ENCODE results near the gene ATP8A2.
A peak's percentile ranks its signal among the peaks of the same experiment; 100 is the strongest.

The ATP8A2 gene

DNA sequence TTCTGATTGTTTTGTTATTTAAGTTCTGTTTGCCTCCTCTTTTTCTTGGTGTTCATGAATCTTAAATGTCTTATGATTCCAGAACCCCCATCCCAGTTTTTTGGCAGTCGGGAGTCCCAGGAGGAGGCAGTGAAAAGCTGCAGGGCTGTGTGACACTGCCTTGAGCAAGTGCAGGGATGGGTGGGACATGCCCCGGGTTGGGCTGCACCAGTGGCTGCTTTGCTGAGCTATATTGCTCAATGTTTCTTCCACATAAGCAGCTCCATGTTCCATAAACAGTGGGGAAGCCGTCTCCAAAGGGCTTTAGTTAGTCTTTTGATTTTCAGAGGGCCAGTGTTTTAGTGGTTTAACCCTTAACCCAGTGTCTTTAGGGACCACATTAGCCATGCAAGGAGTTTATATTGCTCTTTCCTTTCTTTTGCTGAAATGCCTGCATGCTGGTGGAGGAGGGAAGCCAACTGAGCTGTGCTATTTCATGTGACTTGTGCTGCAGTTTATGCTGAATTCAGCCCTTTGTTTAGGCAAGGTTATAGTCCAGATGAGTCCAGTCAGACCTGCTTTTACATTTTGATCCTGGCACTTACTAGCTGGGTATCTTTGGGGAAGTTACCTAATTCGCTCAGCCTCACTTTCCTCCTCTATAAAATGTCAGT, 13.1 kb downstream of the ATP8A2 start:
- DNase-seq: no peak

- no peak for DNase-seq
Measured at GRCh38 chr13:25391932-25392331, 20.2 kb downstream of the ATP8A2 start.

GRCh38 chr13:25394402-25395060, 22.8 kb downstream of the ATP8A2 start:
- DNase-seq: no peak

DNA sequence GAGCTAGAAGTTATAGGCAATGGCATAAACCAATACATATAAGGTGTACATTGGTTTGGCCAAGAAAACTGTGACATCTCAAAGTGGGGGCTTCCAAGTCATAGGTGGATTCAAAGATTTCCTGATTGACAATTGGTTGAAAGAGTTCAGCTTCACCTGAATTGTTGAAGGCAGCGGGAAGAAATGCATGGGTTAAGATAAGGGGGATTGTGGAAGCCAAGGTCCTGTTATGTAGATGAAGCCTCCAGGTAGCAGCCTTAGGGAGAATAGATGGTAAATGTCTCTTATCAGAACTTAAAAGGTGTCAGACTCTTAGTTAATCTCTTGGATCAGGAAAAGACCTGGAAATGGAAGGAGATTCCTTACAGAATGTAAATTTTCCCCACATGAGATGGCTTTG, 26.0 kb downstream of the ATP8A2 start:
- no peak for DNase-seq

- no peak for DNase-seq
Measured at GRCh38 chr13:25400925-25401324, 29.2 kb downstream of the ATP8A2 start.

GRCh38 chr13:25401958-25402357, 30.2 kb downstream of the ATP8A2 start:
- DNase-seq: no peak

DNA sequence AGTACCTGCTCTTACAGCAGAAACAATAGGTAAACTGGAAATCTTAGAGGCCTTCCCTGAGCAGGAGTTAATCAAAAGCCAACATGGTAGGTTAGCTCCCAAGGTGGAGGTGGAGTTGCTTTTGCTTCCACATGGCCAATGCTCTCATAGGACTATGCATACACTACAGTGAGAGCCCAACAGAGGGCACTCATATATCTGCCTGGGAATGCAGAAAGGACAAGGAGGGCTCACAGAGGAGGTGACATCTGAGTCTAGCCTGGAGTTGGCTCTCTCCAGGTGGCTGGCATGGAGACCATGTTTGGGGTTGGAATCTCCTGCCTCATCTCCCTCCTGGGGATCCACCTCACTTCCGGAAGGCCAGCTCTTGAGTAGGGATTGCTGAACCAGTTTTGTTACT, 34.6 kb downstream of the ATP8A2 start:
- no peak for DNase-seq

DNA sequence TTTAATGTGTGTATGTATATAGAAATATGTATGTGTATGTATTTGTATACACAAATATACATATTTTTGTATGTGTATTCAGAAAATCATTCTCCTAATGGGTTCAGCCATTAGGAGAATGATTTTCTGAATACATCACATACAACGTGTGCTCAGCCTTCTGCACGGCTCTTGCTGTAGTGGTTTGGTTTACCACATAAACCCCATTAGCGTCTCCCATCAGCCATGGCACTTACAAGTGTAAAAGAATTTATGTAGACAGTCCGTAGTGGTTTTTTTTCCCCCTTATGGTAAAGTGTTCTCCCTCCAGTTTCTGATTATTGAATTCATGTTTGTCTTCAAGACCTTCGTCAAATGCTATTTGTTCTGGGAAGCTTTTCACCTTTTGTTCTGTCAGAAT, 38.2 kb downstream of the ATP8A2 start:
- DNase-seq: no peak

- no peak for DNase-seq
Measured at GRCh38 chr13:25415241-25415640, 43.5 kb downstream of the ATP8A2 start.

GRCh38 chr13:25417535-25417934, 45.8 kb downstream of the ATP8A2 start:
- no peak for DNase-seq

DNA sequence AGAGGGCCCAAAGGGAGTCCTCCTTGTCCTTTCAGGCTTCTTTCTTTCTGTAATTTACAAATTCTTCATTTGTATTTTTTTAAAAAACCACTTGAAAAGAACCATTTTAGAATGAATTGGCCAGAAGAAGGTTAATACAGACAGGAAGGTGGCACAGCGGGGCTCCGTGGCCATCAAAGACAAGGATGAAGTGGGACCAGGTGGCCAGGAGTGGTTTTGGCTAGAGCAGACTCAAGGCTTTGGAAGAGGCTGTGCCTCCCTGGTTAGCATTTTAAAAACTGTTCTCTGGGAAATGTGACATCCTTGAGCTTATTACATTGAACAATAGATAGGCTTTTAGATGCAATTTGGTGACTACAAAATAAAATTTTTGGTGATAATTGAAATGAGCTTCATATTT, 48.4 kb downstream of the ATP8A2 start:
- no peak for DNase-seq

DNA sequence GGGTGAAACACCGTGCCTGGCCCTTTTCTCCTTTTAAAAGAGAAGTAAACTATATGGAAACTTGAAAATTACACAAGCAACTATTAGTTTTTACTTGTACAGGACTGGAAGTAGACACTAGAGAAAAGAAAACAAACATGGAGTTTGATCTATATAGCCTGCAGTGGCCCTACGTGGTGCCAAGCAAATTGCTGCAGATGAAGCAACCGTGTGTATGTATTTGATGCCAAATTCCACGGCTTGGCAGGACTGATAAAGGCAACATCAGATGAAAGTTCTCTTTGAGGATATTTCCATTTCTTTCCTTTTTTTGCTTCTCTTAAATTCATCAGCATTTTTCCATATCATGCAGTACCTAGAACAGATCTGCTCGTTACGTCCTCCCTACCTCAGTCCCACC, 49.8 kb downstream of the ATP8A2 start:
- no peak for DNase-seq

DNA sequence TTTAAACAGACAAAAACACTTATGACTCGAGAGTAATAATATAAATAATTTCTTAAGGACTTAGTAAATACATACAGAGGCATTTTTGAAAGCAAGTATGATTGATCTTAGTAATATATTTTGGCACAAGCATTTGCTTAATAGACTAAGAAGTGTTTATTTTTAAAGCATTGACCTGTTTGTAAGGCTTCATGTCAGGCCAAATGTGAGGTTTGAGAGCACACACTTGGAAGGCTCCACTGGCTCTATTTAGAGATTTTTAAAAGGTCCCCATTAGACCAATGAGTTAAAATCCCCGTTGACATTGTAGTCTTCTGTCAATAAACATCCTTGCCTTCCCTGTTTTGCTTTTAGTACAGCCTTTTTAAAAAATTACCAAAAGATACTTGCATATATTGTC, 50.4 kb downstream of the ATP8A2 start:
- DNase-seq: no peak

- no peak for DNase-seq
Measured at GRCh38 chr13:25423831-25424230, 52.1 kb downstream of the ATP8A2 start.

- DNase-seq: no peak
Measured at GRCh38 chr13:25429466-25429865, 57.7 kb downstream of the ATP8A2 start.

GRCh38 chr13:25432691-25433090, 60.9 kb downstream of the ATP8A2 start:
- DNase-seq: no peak

GRCh38 chr13:25440061-25440460, 68.3 kb downstream of the ATP8A2 start:
- no peak for DNase-seq

DNA sequence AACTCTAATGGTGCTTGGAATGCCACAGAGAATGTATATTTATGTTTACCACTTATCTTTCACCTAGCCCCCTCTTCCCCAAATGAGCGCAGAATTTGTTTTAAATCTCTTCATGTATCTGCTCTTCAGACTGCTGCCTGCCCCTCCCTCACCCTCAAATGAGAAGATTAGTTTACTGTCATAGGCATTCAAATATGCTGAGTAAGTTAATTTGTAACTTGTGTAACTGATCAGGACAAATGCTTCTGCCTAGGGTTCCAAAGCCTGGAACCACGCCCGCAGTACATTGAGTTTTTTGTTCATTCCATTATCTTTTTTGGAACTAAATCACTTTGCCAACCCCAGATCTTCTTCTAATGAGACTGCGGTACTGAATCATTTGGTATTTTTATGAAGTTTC, 74.5 kb downstream of the ATP8A2 start:
- DNase-seq: no peak

DNA sequence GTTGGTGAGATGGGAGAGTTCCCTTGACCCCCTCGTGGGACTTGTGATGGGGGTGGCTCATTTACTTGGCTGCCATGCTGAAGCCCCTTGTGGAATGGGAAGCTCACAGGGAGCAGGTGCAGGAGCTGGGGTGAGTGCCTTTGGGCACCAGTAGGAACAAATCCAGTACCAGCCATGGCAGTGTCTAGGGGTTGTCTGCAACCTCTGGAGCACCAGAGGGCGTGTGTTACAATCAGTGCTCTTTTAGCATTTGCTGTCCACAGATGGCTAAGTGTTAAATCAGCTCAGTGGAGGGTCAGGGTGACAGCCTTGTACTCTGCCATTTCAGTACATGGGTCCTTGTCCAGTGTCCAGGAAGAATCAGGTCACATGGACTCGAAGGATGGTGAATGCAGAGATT, 75.6 kb downstream of the ATP8A2 start:
- DNase-seq: no peak

DNA sequence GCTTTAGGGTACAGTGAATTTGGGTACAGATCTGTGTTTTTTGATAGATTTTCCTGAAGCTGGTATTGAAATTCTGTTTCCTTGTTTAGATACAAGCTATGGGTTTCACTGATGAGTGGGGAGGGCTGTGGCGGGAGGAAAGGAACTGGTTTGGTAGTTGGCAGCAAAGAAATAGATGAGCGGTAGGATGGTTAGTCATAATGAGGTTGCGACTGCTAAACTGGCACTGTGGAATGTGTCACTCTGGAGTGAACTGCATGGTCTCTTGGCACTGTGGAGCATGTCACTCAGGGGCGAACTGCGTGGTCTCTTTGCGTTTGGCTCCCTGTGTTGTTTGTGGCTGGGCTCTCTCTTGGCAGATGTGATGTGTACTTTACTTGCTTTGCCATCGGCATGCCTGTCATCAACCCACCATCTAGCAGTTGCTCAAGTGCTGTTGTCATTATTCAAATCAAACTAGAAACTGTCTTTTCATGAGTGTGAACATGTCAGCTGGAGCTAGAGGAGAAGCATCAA, 82.1 kb downstream of the ATP8A2 start:
- DNase-seq: no peak

DNA sequence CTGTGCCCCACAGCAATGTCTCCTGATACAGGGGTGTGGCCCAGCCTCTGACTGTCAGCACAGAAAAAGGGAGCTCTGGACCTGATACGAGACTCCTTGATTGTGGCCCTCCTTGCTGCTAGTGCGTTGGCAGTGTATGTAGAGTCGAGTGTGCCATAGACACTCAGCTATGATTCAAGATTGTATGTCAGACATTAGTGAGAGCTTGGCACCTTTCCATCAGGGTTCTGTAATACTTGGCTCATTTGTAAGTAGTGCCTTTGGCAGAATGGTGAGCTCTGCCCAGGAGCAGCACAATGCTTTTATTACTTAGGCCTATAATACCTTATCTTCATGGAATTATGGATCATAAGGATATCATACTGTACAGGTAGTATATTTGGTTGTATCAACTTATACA, 83.4 kb downstream of the ATP8A2 start:
- DNase-seq: no peak

DNA sequence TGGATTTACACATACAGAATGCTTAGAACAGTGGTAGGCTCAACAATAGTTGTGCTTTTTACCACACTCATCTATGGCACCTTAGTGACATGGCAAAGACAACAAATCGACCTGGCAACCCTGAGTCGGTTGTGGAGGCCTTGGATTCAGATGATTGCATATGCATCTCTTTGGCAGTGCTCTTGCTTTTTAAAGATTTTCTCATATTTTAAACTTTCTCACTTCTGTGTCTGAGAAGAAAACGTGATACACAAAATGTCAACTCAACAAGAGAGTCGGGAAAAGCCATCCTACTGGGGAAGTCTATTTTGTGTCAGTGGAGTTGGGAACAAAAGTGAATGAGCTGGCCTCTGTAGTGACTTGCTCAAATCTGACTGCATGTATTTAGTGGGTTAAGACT, 85.8 kb downstream of the ATP8A2 start:
- DNase-seq: no peak

DNA sequence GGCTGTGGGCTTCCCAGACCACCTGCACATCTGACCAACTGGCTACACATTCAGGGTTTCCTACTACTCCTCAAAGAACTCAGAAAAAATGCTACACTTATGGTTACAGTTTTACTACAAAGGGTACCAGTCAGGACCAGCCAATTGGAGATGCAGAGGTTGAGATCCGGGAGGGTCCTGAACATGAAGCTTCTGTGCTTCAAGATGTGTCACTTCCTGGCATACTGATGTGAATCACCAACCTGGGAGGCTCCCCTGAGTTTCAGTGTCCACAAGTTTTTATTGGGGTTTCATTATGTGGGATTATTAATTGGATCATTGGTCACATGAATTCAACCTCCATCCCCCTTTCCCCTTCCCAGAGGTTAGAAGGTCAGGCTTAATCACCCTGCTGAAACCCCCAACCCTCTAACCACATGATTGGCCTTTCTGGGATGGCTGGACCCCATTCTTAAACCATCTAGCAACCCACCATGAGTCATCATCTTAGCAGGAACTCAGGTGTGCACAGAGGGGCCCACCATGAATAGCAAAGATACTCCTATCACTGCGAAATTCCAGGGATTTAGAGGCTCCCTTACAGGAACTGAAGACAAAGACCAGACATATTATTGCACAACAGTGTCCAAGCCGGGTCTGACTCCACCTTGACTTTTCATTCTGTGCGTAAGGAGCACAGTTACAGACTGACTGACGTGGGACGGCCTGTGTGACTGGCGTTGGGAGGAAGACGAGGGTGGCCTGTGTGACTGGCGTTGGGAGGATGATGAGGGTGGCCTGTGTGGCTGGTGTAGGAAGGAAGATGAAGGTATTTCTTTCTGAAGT, 90.7 kb downstream of the ATP8A2 start:
- no peak for DNase-seq

DNA sequence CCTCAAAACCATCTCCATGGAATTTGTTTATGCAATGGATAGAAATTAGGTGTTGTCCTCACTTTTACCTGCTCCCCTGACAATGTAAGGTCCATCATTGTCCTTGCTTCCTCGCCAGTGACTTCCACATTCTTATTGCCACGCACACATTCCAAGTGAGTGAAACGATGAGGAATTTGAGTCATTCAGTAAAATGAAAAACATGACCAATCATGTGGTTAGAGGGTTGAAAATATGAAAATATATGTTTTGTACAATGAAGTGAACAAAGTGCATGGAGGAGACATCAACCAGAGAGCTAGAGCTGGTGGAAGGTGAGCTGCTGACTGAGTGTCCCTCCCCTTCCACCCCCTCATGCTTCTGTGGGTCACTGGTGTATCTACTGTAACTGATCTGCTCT, 91.7 kb downstream of the ATP8A2 start:
- peak; percentile 42 for DNase-seq
